ENCODE data around the gene ACOX3. TPM values are rescaled to one million over a fixed set of nuclear protein-coding genes. Genes with fewer than 3 reads are reported as not detected.
"Not testable (repeated sequence)": the region's sequence is repeated elsewhere in the genome, so short reads cannot be mapped to it uniquely, and the experiment has no call there.

ACOX3 gene
- total RNA-seq, 1 donor from 2014 or later, result 28.4 TPM

GRCh38 chr4:8438743-8439142 lies 1.8 kb downstream of the ACOX3 start:
- DNase-seq (ENCODE audit: low spot score), result no peak
- peak overlapping the region; percentile 32 for H3K4me3 Mint-ChIP-seq (ENCODE audit: low read depth)
- H3K9me3 Mint-ChIP-seq, result peaks cover 6% of the 10 kb centered on the region
- intact Hi-C loops (cut with micrococcal nuclease), result no loop called here
- peak overlapping the region; percentile 35 for H3K27ac Mint-ChIP-seq
- H3K4me1 Mint-ChIP-seq (ENCODE audit: low read depth), result peaks cover 60% of the 10 kb centered on the region
- H3K36me3 Mint-ChIP-seq (ENCODE audit: low read depth), result peaks cover 13% of the 10 kb centered on the region
- H3K27me3 Mint-ChIP-seq (ENCODE audit: low read depth), result no peaks in the 10 kb centered on the region

- Mint-ChIP-seq H3K4me3 (ENCODE audit: low read depth) (no peak overlapping the region), H3K27ac (no peak overlapping the region), H3K4me1 (ENCODE audit: low read depth) (peaks cover 50% of the 10 kb centered on the region), H3K27me3 (ENCODE audit: low read depth) (no peaks in the 10 kb centered on the region), H3K9me3 (peaks cover 6% of the 10 kb centered on the region), H3K36me3 (ENCODE audit: low read depth) (peaks cover 11% of the 10 kb centered on the region)
- DNase-seq (ENCODE audit: low spot score), result no peak
- intact Hi-C loops (cut with micrococcal nuclease), result no loop called here
These were observed 3.2 kb downstream of the ACOX3 start for GRCh38 chr4:8437281-8437680.

DNA sequence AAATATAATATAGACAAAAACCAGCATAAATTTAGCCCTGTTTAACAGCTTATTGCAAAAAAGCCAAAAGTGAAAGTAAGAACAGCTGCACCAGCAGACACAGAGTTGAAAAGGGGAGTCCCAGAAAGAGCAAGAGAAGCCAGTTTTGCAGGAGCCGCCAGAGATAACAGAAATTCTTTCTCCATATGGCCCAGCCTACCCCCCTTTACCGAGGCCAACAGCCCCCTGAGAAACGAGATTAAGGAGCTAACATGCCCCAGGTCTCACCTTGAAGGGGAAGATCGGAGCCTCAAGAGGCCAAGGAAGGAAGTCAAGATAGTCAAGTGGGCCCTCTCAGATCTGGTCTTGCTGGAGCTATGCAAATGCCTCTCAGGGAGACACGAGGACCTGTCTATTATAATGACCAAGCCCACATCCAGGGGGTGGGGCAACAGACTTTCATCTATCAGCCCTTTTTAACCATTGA lies 4.8 kb downstream of the ACOX3 start:
- H3K27ac Mint-ChIP-seq, result peak overlapping the region; percentile 91
- H3K4me1 Mint-ChIP-seq (ENCODE audit: low read depth), result peaks cover 37% of the 10 kb centered on the region
- intact Hi-C loops (cut with micrococcal nuclease), result no loop called here
- peaks cover 6% of the 10 kb centered on the region for H3K9me3 Mint-ChIP-seq
- H3K4me3 Mint-ChIP-seq (ENCODE audit: low read depth), result peak overlapping the region; percentile 79
- no peaks in the 10 kb centered on the region for H3K27me3 Mint-ChIP-seq (ENCODE audit: low read depth)
- DNase-seq (ENCODE audit: low spot score), result peak; percentile 28
- H3K36me3 Mint-ChIP-seq (ENCODE audit: low read depth), result peaks cover 11% of the 10 kb centered on the region

GRCh38 chr4:8434251-8435073 lies 6.1 kb downstream of the ACOX3 start:
- Mint-ChIP-seq H3K4me3 (ENCODE audit: low read depth) (peak overlapping the region; percentile 27), H3K4me1 (ENCODE audit: low read depth) (peaks cover 28% of the 10 kb centered on the region), H3K27me3 (ENCODE audit: low read depth) (no peaks in the 10 kb centered on the region), H3K36me3 (ENCODE audit: low read depth) (no peaks in the 10 kb centered on the region), H3K27ac (no peak overlapping the region), H3K9me3 (no peaks in the 10 kb centered on the region)
- intact Hi-C loops (cut with micrococcal nuclease), result no loop called here
- DNase-seq (ENCODE audit: low spot score), result no peak

GRCh38 chr4:8433136-8433535 lies 7.4 kb downstream of the ACOX3 start:
- Mint-ChIP-seq H3K9me3 (no peaks in the 10 kb centered on the region), H3K4me3 (ENCODE audit: low read depth) (no peak overlapping the region), H3K27me3 (ENCODE audit: low read depth) (no peaks in the 10 kb centered on the region), H3K4me1 (ENCODE audit: low read depth) (peaks cover 25% of the 10 kb centered on the region), H3K27ac (no peak overlapping the region), H3K36me3 (ENCODE audit: low read depth) (no peaks in the 10 kb centered on the region)
- intact Hi-C loops (cut with micrococcal nuclease), result no loop called here
- DNase-seq (ENCODE audit: low spot score), result no peak

DNA sequence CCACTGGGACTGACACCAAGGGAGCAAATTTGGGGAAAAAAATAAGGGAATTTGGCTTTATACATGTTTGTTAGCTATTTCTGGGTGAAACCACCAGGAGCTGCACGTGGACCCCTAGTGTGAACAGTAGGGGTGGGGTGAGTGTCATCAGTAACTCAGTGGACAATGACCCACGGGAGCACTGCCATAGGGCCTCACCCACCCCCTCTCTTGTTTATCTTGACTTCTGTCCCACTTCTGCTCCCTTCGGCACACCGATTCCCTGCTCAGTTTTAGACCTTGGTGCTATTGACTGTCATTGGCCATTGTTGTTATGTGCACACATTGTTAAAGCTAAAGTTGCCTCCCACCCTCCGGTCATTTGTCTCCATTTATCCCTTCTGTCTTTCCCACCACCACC lies 9.0 kb downstream of the ACOX3 start:
- H3K4me1 Mint-ChIP-seq (ENCODE audit: low read depth), result peaks cover 25% of the 10 kb centered on the region
- no peaks in the 10 kb centered on the region for H3K36me3 Mint-ChIP-seq (ENCODE audit: low read depth)
- intact Hi-C loops (cut with micrococcal nuclease), result no loop called here
- no peak overlapping the region for H3K4me3 Mint-ChIP-seq (ENCODE audit: low read depth)
- no peaks in the 10 kb centered on the region for H3K27me3 Mint-ChIP-seq (ENCODE audit: low read depth)
- no peak overlapping the region for H3K27ac Mint-ChIP-seq
- no peak for DNase-seq (ENCODE audit: low spot score)
- no peaks in the 10 kb centered on the region for H3K9me3 Mint-ChIP-seq

- intact Hi-C loops (cut with micrococcal nuclease), result loop anchor here (1.0 kb wide), 3 partner anchors 9 to 186 kb away; partner anchors contain the start of genes ACOX3 and TRMT44
- Mint-ChIP-seq H3K4me3 (ENCODE audit: low read depth) (peak overlapping the region; percentile 93), H3K4me1 (ENCODE audit: low read depth) (peaks cover 17% of the 10 kb centered on the region), H3K36me3 (ENCODE audit: low read depth) (no peaks in the 10 kb centered on the region), H3K27ac (peak overlapping the region; percentile 81), H3K27me3 (ENCODE audit: low read depth) (no peaks in the 10 kb centered on the region), H3K9me3 (no peaks in the 10 kb centered on the region)
- peak; percentile 90 for DNase-seq (ENCODE audit: low spot score)
These were observed 12.0 kb downstream of the ACOX3 start for GRCh38 chr4:8428288-8429097.

GRCh38 chr4:8427761-8428287 lies 12.7 kb downstream of the ACOX3 start:
- peak overlapping the region; percentile 93 for H3K4me3 Mint-ChIP-seq (ENCODE audit: low read depth)
- peak overlapping the region; percentile 60 for H3K27ac Mint-ChIP-seq
- H3K36me3 Mint-ChIP-seq (ENCODE audit: low read depth), result no peaks in the 10 kb centered on the region
- DNase-seq (ENCODE audit: low spot score), result no peak
- no peaks in the 10 kb centered on the region for H3K9me3 Mint-ChIP-seq
- H3K27me3 Mint-ChIP-seq (ENCODE audit: low read depth), result no peaks in the 10 kb centered on the region
- peaks cover 15% of the 10 kb centered on the region for H3K4me1 Mint-ChIP-seq (ENCODE audit: low read depth)
- intact Hi-C loops (cut with micrococcal nuclease), result loop anchor here (1.0 kb wide), 3 partner anchors 9 to 186 kb away; partner anchors contain the start of genes ACOX3 and TRMT44

DNA sequence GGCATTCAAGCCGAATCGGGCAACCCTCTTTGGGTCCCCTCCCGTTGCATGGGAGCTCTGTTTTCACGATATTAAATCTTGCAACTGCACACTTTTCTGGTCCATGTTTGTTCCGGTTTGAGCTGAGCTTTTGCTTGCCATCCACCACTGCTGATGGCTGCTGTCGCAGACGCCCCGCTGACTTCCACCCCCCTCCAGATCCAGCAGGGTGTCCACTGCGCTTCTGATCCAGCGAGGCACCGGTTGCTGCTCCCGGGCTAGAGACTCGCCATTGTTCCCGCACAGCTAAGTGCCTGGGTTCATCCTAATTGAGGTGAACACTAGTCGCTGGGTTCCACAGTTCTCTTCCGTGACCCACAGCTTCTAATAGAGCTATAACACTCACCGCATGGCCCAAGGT lies 13.3 kb downstream of the ACOX3 start:
- H3K4me1 Mint-ChIP-seq (ENCODE audit: low read depth), result peaks cover 15% of the 10 kb centered on the region
- no peaks in the 10 kb centered on the region for H3K27me3 Mint-ChIP-seq (ENCODE audit: low read depth)
- no peaks in the 10 kb centered on the region for H3K9me3 Mint-ChIP-seq
- H3K36me3 Mint-ChIP-seq (ENCODE audit: low read depth), result no peaks in the 10 kb centered on the region
- DNase-seq (ENCODE audit: low spot score), result no peak
- intact Hi-C loops (cut with micrococcal nuclease), result no loop called here
- H3K27ac Mint-ChIP-seq, result no peak overlapping the region
- H3K4me3 Mint-ChIP-seq (ENCODE audit: low read depth), result peak overlapping the region; percentile 93

- H3K9me3 Mint-ChIP-seq, result no peaks in the 10 kb centered on the region
- no peak overlapping the region for H3K4me3 Mint-ChIP-seq (ENCODE audit: low read depth)
- no peak overlapping the region for H3K27ac Mint-ChIP-seq
- H3K27me3 Mint-ChIP-seq (ENCODE audit: low read depth), result no peaks in the 10 kb centered on the region
- DNase-seq (ENCODE audit: low spot score), result no peak
- peaks cover 37% of the 10 kb centered on the region for H3K4me1 Mint-ChIP-seq (ENCODE audit: low read depth)
- intact Hi-C loops (cut with micrococcal nuclease), result no loop called here
- H3K36me3 Mint-ChIP-seq (ENCODE audit: low read depth), result peaks cover 17% of the 10 kb centered on the region
These were observed 17.7 kb downstream of the ACOX3 start for GRCh38 chr4:8422786-8423185.

DNA sequence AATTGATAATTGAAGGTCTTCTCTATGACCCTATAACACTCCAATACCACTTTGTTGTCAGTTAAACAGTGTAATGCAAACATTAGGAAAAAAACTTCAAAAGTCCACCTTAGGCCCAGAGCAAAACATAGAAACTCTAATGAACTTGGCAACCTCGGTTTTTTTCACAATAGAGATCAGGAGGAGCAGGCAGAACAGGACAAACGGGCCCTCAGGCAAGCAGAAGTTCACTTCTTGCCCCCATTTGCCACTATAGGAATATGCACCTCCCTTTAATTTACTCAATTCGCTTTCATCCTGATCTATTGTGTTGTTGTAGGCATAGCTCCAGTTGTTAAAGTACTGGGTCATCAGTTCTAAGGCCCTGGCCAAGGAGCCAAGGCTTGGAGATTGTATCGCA lies 18.2 kb downstream of the ACOX3 start:
- H3K4me1 Mint-ChIP-seq (ENCODE audit: low read depth), result peaks cover 37% of the 10 kb centered on the region
- no peak overlapping the region for H3K4me3 Mint-ChIP-seq (ENCODE audit: low read depth)
- H3K27ac Mint-ChIP-seq, result no peak overlapping the region
- H3K9me3 Mint-ChIP-seq, result no peaks in the 10 kb centered on the region
- no peak for DNase-seq (ENCODE audit: low spot score)
- peaks cover 19% of the 10 kb centered on the region for H3K36me3 Mint-ChIP-seq (ENCODE audit: low read depth)
- H3K27me3 Mint-ChIP-seq (ENCODE audit: low read depth), result no peaks in the 10 kb centered on the region
- intact Hi-C loops (cut with micrococcal nuclease), result no loop called here

GRCh38 chr4:8420151-8420550 lies 20.4 kb downstream of the ACOX3 start:
- Mint-ChIP-seq H3K36me3 (ENCODE audit: low read depth) (peaks cover 28% of the 10 kb centered on the region), H3K4me1 (ENCODE audit: low read depth) (peaks cover 29% of the 10 kb centered on the region), H3K27ac (peak overlapping the region; percentile 89)
- H3K27me3 Mint-ChIP-seq (ENCODE audit: low read depth); H3K9me3 Mint-ChIP-seq; DNase-seq (ENCODE audit: low spot score); intact Hi-C loops (cut with micrococcal nuclease); H3K4me3 Mint-ChIP-seq (ENCODE audit: low read depth): not testable (repeated sequence)

Data from activated T-helper 2 cell treated with anti-CD3 and anti-CD28 coated beads, Interferon-gamma antibody, Interleukin-2, Interleukin-4, amounts not matched to agents 10 μg/mL and 5 μg/mL and 100 μg/mL, durations not matched to agents 14 hours and 24 hours and 36 hours (primary cell).